Fibroblast of mammary gland (primary cell): Measurements from ENCODE around the gene KANK4.

ENCODE experiments used
- DNase-seq: peaks from one replicate; pipeline ENCODE4 v3.0.0-alpha.2; 2010; ENCODE audit warnings: low read depth
- H3K4me3 ChIP-seq: 2 replicates; pipeline ENCODE4 v1.5.1; 2011; ENCODE audit warnings: low read depth, mild to moderate bottlenecking, low read length, moderate library complexity; ENCODE audit not compliant: control insufficient read depth
- CTCF ChIP-seq: conservative IDR thresholded peaks from 2 replicates; pipeline ENCODE4 v1.5.1; 2011; ENCODE audit warnings: low read depth, low read length, inconsistent platforms; ENCODE audit not compliant: control insufficient read depth, insufficient read depth

Gene KANK4

GRCh38 chr1:62352387-62352786 lies 33.2 kb upstream of the KANK4 start:
- TF ChIP-seq CTCF: no peak
- DNase-seq: no peak
- H3K4me3 ChIP-seq: no peak overlapping the region

- no peak for TF ChIP-seq CTCF
- H3K4me3 ChIP-seq: no peak overlapping the region
- DNase-seq: no peak
Observed at GRCh38 chr1:62349470-62350233, 30.4 kb upstream of the KANK4 start.

GRCh38 chr1:62346886-62347285 lies 27.7 kb upstream of the KANK4 start:
- DNase-seq: no peak
- no peak overlapping the region for H3K4me3 ChIP-seq
- no peak for TF ChIP-seq CTCF

- H3K4me3 ChIP-seq: no peak overlapping the region
- no peak for DNase-seq
- TF ChIP-seq CTCF: no peak
Observed at GRCh38 chr1:62343911-62344310, 24.7 kb upstream of the KANK4 start.

- DNase-seq: no peak
- no peak for TF ChIP-seq CTCF
- H3K4me3 ChIP-seq: no peak overlapping the region
Observed at GRCh38 chr1:62342270-62342669, 23.0 kb upstream of the KANK4 start.

GRCh38 chr1:62341615-62342014 lies 22.4 kb upstream of the KANK4 start:
- no peak for DNase-seq
- no peak for TF ChIP-seq CTCF
- no peak overlapping the region for H3K4me3 ChIP-seq
